ENCODE measurements around the gene MSL1. TPM values are rescaled to one million over a fixed set of nuclear protein-coding genes. Genes with fewer than 3 reads are reported as not detected.
A peak's percentile ranks its signal among the peaks of the same experiment; 100 is the strongest.

Gene MSL1
- total and polyA plus RNA-seq, 2 of the 4 experiments (the other 2 are of a cell fraction), result 28.3 to 48.4 TPM

- Histone ChIP-seq H3K56ac (ENCODE audit: extremely low read depth, insufficient read depth, low read length) (peak overlapping the region; percentile 80), H3K36me3 (ENCODE audit: control insufficient read depth, insufficient read depth, low read length) (peaks cover 41% of the 10 kb centered on the region), H2BK20ac (ENCODE audit: low read depth, low read length) (peak overlapping the region; percentile 97), H3K23ac (ENCODE audit: low read depth, low read length) (peak overlapping the region; percentile 89), H4K8ac (ENCODE audit: low read depth in 2 of 2, low read length in 2 of 2) (peak overlapping the region; percentile 95 to 96), H2AFZ (replicated peaks; ENCODE audit: low read length, poor library complexity) (peak overlapping the region; percentile 44), H3K9ac (ENCODE audit: low read depth, low read length) (peak overlapping the region; percentile 55), H3K27ac (ENCODE audit: insufficient read depth, low read length) (peak overlapping the region; percentile 91), H2AK5ac (ENCODE audit: low read depth, low read length) (peak overlapping the region; percentile 95), H3K4me3 (ENCODE audit: insufficient read depth, low read depth, low read length) (peak overlapping the region; percentile 31), H3K9me1 (ENCODE audit: insufficient read depth, low read length) (peaks cover 19% of the 10 kb centered on the region), H4K91ac (ENCODE audit: insufficient read depth, low read depth, low read length) (peak overlapping the region; percentile 97), H3K14ac (replicated peaks; ENCODE audit: low read depth, low read length) (peak overlapping the region; percentile 97), H3K4me2 (ENCODE audit: low read depth, low read length) (peak overlapping the region; percentile 87), H2BK120ac (ENCODE audit: low read depth, low read length) (peak overlapping the region; percentile 99), H4K20me1 (ENCODE audit: insufficient read depth, low read length) (peaks cover 11% of the 10 kb centered on the region; the same call in 1 of the 2 replicates), H2BK15ac (ENCODE audit: low read depth, low read length) (peak overlapping the region; percentile 99), H2BK5ac (ENCODE audit: low read depth, low read length, poor library complexity, severe bottlenecking) (peak overlapping the region; percentile 91), H2AK9ac (replicated peaks; ENCODE audit: low read depth, low read length, poor library complexity) (peak overlapping the region; percentile 92), H3K18ac (ENCODE audit: low read depth, low read length) (peak overlapping the region; percentile 90), H3K27me3 (ENCODE audit: control insufficient read depth, insufficient read depth, low read length) (no peaks in the 10 kb centered on the region), H3K4me1 (ENCODE audit: control insufficient read depth, insufficient read depth, low read length) (peaks cover 20% of the 10 kb centered on the region), H4K5ac (ENCODE audit: low read depth, low read length) (peak overlapping the region; percentile 79), H3K4ac (ENCODE audit: low read depth, low read length) (peak overlapping the region; percentile 99), H3K79me1 (ENCODE audit: low read depth in 1 of 2, low read length in 2 of 2) (peaks cover 24 to 54% of the 10 kb centered on the region in 2 experiments; a peak in 3 of 4 replicates), H3K9me3 (ENCODE audit: control insufficient read depth, insufficient read depth, low read length) (no peaks in the 10 kb centered on the region)
- CTCF ChIA-PET, result interaction anchor here (1.0 to 2.3 kb wide), 2 partner anchors 12 to 13 kb away, joined by 3 to 12 read pairs; no protein-coding TSS in a partner anchor
- intact Hi-C loops (cut with micrococcal nuclease), result no loop called here
- no peak for DNase-seq
- in situ Hi-C loops (cut with MboI; ENCODE audit: low sequenced_read_pairs), result no loop called here
- ATAC-seq (ENCODE audit: low read depth), result no peak
- WGBS, 2 experiments (ENCODE audit: extremely low coverage in 2 of 2, insufficient read length in 1 of 2), result 100% methylated on average over 1 of the region's 9 CpGs; no CpG with 5 or more reads in 1 of the 2 experiments
- dilution Hi-C loops (cut with HindIII; ENCODE audit: low sequenced_read_pairs, unreplicated experiment), result no loop called here
- BruUV-seq (replicated peaks), result no TSS peak
- POLR2A ChIA-PET (ENCODE audit: unreplicated experiment), result interaction anchor here (0.6 to 0.7 kb wide), 3 partner anchors 14 to 42 kb away, joined by 3 to 4 read pairs (median 3); partner anchors contain the start of gene CASC3
- TF ChIP-seq MAFK (IDR thresholded peaks at IDR 0.05; ENCODE audit: low read depth, low read length) (no peak), ELK1 (IDR thresholded peaks at IDR 0.05; ENCODE audit: borderline replicate concordance, low read depth, low read length) (no peak), RCOR1 (IDR thresholded peaks at IDR 0.05; ENCODE audit: insufficient replicate concordance, low read length) (no peak), SMC3 (IDR thresholded peaks at IDR 0.05; ENCODE audit: low read depth, low read length) (no peak), MAZ (IDR thresholded peaks at IDR 0.05; ENCODE audit: borderline replicate concordance, low read depth, low read length) (no peak), FOS (IDR thresholded peaks at IDR 0.05; ENCODE audit: low read depth, low read length) (no peak), CHD1 (IDR thresholded peaks at IDR 0.05; ENCODE audit: low read depth, low read length) (no peak), POLR2A (IDR thresholded peaks at IDR 0.05; ENCODE audit: low read depth, low read length) (no peak), MXI1 (IDR thresholded peaks at IDR 0.05; ENCODE audit: borderline replicate concordance, low read depth, low read length) (peak; percentile 77; the same call in 1 of the 2 replicates), NFE2L2 (IDR thresholded peaks at IDR 0.05; ENCODE audit: low read depth, low read length) (no peak), RAD21 (IDR thresholded peaks at IDR 0.05; ENCODE audit: low read length) (no peak), BHLHE40 (IDR thresholded peaks at IDR 0.05; ENCODE audit: low read depth, low read length) (0 out of 2 replicates have a peak, but pooled peaks have one; percentile 17), USF2 (IDR thresholded peaks at IDR 0.05; ENCODE audit: low read depth, low read length) (peak; percentile 68; the same call in 1 of the 2 replicates), CEBPB (IDR thresholded peaks at IDR 0.05; ENCODE audit: low read depth, low read length) (peak; percentile 89), RFX5 (IDR thresholded peaks at IDR 0.05; ENCODE audit: low read depth, low read length) (no peak)
Measured at GRCh38 chr17:40097931-40098845, 23.6 kb upstream of the MSL1 start.
